Measurements from ENCODE around the gene SLC48A1.

The SLC48A1 gene

DNA sequence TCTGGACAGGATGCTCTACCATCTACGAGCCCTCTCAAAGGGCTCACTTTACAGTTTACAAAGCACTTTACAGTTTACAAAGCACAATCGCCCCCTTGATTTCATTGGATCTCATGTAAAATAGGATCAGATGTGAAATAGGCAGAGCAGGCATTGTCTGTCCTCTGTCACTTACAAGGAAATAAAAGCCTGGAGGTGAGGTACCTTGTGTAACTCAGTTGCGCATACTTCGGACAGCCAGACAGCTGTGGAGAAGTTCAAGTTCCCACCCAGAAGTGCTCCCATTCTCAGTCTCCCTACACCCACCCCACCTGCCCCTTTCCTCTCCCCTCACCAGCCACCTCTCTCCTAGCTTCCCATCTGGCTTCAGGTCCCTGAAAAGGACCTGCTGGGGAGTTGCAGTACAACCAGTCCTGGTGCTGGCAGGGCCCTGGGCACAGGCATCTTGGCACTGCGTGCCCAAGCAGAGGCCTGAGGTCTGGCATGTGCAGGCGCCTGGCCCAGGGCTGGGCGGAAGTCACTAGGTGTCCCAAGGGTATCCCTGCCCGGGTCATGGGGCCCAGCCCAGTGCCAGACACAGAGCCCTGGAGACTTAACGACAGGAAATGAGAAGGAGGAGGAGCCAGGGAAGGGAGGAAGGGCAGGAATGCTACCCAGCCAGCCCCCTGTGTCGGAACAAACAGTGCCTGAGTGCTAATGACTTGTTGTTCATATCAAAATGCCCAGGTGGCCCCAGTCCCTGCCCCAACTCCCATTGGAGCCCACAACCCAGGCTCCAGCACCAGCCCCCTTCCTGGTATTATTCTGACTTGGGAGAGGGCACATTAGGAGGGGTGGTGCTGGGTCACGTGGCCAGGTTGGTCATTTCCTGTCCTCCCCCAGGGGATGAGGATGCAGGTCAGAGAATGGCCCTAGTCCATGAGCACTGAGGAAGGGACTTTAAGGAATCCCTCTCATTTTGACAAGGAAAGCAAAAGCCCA, 19.7 kb upstream of the SLC48A1 start:
- Histone ChIP-seq H3K27me3 (ENCODE audit: insufficient read depth, low read length) (no peaks in the 10 kb centered on the region; the same call in none of the 2 replicates), H3K9me3 (ENCODE audit: low read length) (no peaks in the 10 kb centered on the region), H4K20me1 (ENCODE audit: insufficient read depth, low read length) (no peaks in the 10 kb centered on the region), H3K4me1 (ENCODE audit: insufficient read depth, low read length, severe bottlenecking) (no peaks in the 10 kb centered on the region), H3K4me2 (ENCODE audit: low read length) (no peak overlapping the region), H3K4me3 (ENCODE audit: low read depth, low read length, poor library complexity, severe bottlenecking) (no peak overlapping the region), H3K9ac (ENCODE audit: low read length) (no peak overlapping the region), H3F3A (ENCODE audit: insufficient read depth, low read length) (no peaks in the 10 kb centered on the region), H3K9me2 (ENCODE audit: low read depth, low read length) (no peaks in the 10 kb centered on the region), H3K36me3 (ENCODE audit: insufficient read depth, low read length) (no peaks in the 10 kb centered on the region), H3K79me2 (ENCODE audit: insufficient read depth, low read length) (no peaks in the 10 kb centered on the region), H3K27ac (ENCODE audit: low read depth, low read length, poor library complexity, severe bottlenecking) (no peak overlapping the region), H2AFZ (ENCODE audit: low read length) (no peak overlapping the region)
- no peak for TF ChIP-seq EZH2 (IDR thresholded peaks at IDR 0.05; ENCODE audit: borderline replicate concordance, low read length)
- TF ChIP-seq, protein P1, sequence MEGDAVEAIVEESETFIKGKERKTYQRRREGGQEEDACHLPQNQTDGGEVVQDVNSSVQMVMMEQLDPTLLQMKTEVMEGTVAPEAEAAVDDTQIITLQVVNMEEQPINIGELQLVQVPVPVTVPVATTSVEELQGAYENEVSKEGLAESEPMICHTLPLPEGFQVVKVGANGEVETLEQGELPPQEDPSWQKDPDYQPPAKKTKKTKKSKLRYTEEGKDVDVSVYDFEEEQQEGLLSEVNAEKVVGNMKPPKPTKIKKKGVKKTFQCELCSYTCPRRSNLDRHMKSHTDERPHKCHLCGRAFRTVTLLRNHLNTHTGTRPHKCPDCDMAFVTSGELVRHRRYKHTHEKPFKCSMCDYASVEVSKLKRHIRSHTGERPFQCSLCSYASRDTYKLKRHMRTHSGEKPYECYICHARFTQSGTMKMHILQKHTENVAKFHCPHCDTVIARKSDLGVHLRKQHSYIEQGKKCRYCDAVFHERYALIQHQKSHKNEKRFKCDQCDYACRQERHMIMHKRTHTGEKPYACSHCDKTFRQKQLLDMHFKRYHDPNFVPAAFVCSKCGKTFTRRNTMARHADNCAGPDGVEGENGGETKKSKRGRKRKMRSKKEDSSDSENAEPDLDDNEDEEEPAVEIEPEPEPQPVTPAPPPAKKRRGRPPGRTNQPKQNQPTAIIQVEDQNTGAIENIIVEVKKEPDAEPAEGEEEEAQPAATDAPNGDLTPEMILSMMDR (IDR thresholded peaks at IDR 0.05; ENCODE audit: low read length), result no peak

DNA sequence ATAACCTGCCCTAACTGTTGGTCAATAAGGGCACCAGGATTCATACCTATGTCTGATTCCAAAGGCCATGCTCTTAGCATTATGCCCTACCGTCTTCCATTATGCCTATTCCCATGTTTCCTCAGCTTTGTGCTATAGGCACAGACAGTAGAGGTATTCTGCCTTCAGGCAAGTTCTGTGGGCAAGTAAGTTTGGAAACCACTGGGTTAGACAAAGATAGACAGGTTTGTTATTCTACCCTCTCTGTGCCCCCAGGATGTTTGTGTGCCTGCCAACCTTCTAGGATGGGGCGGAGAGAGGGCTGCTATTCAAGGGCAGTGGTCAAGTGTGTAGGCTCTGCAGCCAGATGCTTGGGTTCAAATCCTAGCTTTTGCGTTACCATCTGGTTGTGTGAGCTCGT, 18.9 kb upstream of the SLC48A1 start:
- H3K9me2 ChIP-seq (ENCODE audit: low read depth, low read length), result no peaks in the 10 kb centered on the region
- no peak overlapping the region for H3K4me2 ChIP-seq (ENCODE audit: low read length)
- H3K9me3 ChIP-seq (ENCODE audit: low read length), result no peaks in the 10 kb centered on the region
- H3K79me2 ChIP-seq (ENCODE audit: insufficient read depth, low read length), result no peaks in the 10 kb centered on the region
- H4K20me1 ChIP-seq (ENCODE audit: insufficient read depth, low read length), result no peaks in the 10 kb centered on the region
- TF ChIP-seq, protein P1 (IDR thresholded peaks at IDR 0.05; ENCODE audit: low read length), result no peak
- no peak for TF ChIP-seq EZH2 (IDR thresholded peaks at IDR 0.05; ENCODE audit: borderline replicate concordance, low read length)
- H3K27ac ChIP-seq (ENCODE audit: low read depth, low read length, poor library complexity, severe bottlenecking), result no peak overlapping the region
- no peak overlapping the region for H3K9ac ChIP-seq (ENCODE audit: low read length)
- H3K27me3 ChIP-seq (ENCODE audit: insufficient read depth, low read length), result no peaks in the 10 kb centered on the region; the same call in none of the 2 replicates
- H2AFZ ChIP-seq (ENCODE audit: low read length), result no peak overlapping the region
- H3K36me3 ChIP-seq (ENCODE audit: insufficient read depth, low read length), result no peaks in the 10 kb centered on the region
- H3F3A ChIP-seq (ENCODE audit: insufficient read depth, low read length), result no peaks in the 10 kb centered on the region
- H3K4me3 ChIP-seq (ENCODE audit: low read depth, low read length, poor library complexity, severe bottlenecking), result no peak overlapping the region
- peaks cover 7% of the 10 kb centered on the region for H3K4me1 ChIP-seq (ENCODE audit: insufficient read depth, low read length, severe bottlenecking)

- H3K27me3 ChIP-seq (ENCODE audit: insufficient read depth, low read length), result peaks cover 4% of the 10 kb centered on the region
- H3K4me2 ChIP-seq (ENCODE audit: low read length), result no peak overlapping the region
- peaks cover 13% of the 10 kb centered on the region for H3K4me1 ChIP-seq (ENCODE audit: insufficient read depth, low read length, severe bottlenecking)
- no peaks in the 10 kb centered on the region for H3K36me3 ChIP-seq (ENCODE audit: insufficient read depth, low read length)
- H3F3A ChIP-seq (ENCODE audit: insufficient read depth, low read length), result no peaks in the 10 kb centered on the region
- H3K9me3 ChIP-seq (ENCODE audit: low read length), result no peaks in the 10 kb centered on the region
- no peak overlapping the region for H3K9ac ChIP-seq (ENCODE audit: low read length)
- H4K20me1 ChIP-seq (ENCODE audit: insufficient read depth, low read length), result no peaks in the 10 kb centered on the region
- no peak overlapping the region for H3K27ac ChIP-seq (ENCODE audit: low read depth, low read length, poor library complexity, severe bottlenecking)
- no peak overlapping the region for H2AFZ ChIP-seq (ENCODE audit: low read length)
- H3K4me3 ChIP-seq (ENCODE audit: low read depth, low read length, poor library complexity, severe bottlenecking), result no peak overlapping the region
- H3K79me2 ChIP-seq (ENCODE audit: insufficient read depth, low read length), result no peaks in the 10 kb centered on the region
- no peaks in the 10 kb centered on the region for H3K9me2 ChIP-seq (ENCODE audit: low read depth, low read length)
- TF ChIP-seq, protein P1 (IDR thresholded peaks at IDR 0.05; ENCODE audit: low read length), result no peak
- TF ChIP-seq EZH2 (IDR thresholded peaks at IDR 0.05; ENCODE audit: borderline replicate concordance, low read length), result no peak
Measured at GRCh38 chr12:47754881-47755280, 18.2 kb upstream of the SLC48A1 start.

All from OCI-LY1 (cell line).